SJCRH30 (cell line): ENCODE results near the gene GRPEL2. TPM values are rescaled to one million over a fixed set of nuclear protein-coding genes. Genes with fewer than 3 reads are reported as not detected.

Experiments used
- DNase-seq, 2 experiments: peaks; one replicate each; pipeline ENCODE4 v3.0.0-alpha.2; 2015 to 2020
- H3K27ac ChIP-seq: fragments of 250-450 bp; sonication (Bioruptor Pico); 2 replicates; pipeline ENCODE4 v1.5.1; 2020; ENCODE audit warnings: mild to moderate bottlenecking, moderate library complexity
- H3K27me3 ChIP-seq: fragments of 250-450 bp; sonication (Bioruptor Pico); 2 replicates; pipeline ENCODE4 v1.5.1; 2020; ENCODE audit warnings: mild to moderate bottlenecking, moderate library complexity
- H3K36me3 ChIP-seq: fragments of 250-450 bp; sonication (Bioruptor Pico); 2 replicates; pipeline ENCODE4 v1.5.1; 2020; ENCODE audit warnings: mild to moderate bottlenecking, moderate library complexity
- H3K4me1 ChIP-seq: fragments of 250-450 bp; sonication (Bioruptor Pico); 2 replicates; pipeline ENCODE4 v1.5.1; 2020; ENCODE audit warnings: mild to moderate bottlenecking, moderate library complexity
- H3K4me3 ChIP-seq: fragments of 250-450 bp; sonication (Bioruptor Pico); 2 replicates; pipeline ENCODE4 v1.5.1; 2020; ENCODE audit warnings: mild to moderate bottlenecking, moderate library complexity
- H3K9me3 ChIP-seq: fragments of 250-450 bp; sonication (Bioruptor Pico); replicated peaks from 2 replicates; pipeline ENCODE4 v1.5.1; 2020; ENCODE audit warnings: mild to moderate bottlenecking, moderate library complexity
- total RNA-seq: library from RNA; depleted of rRNA; stranded (reverse); fragments of >200 nt; shearing (Covaris generic); gene quantifications from 2 replicates; pipeline ENCODE4 v1.2.3, GENCODE V29; 2014

The GRPEL2 gene
- total RNA-seq, 1 experiment from 2014 or later, result 35.4 TPM

GRCh38 chr5:149358294-149358651, 13.0 kb downstream of the GRPEL2 start:
- no peaks in the 10 kb centered on the region for H3K27me3 ChIP-seq
- H3K4me3 ChIP-seq, result peak overlapping the region; percentile 84
- no peaks in the 10 kb centered on the region for H3K9me3 ChIP-seq
- 0 out of 2 replicates have a peak, but pooled peaks cover 4% of the 10 kb centered on the region for H3K4me1 ChIP-seq
- no peak overlapping the region; the same call in 1 of the 2 replicates for H3K27ac ChIP-seq
- peaks cover 4% of the 10 kb centered on the region; the same call in 1 of the 2 replicates for H3K36me3 ChIP-seq
- peak; percentile 45 to 49 for DNase-seq

- peaks cover 4% of the 10 kb centered on the region; the same call in 1 of the 2 replicates for H3K36me3 ChIP-seq
- no peak overlapping the region for H3K27ac ChIP-seq
- H3K4me3 ChIP-seq, result no peak overlapping the region
- 0 out of 2 replicates have a peak, but pooled peaks cover 4% of the 10 kb centered on the region for H3K4me1 ChIP-seq
- no peaks in the 10 kb centered on the region for H3K27me3 ChIP-seq
- H3K9me3 ChIP-seq, result no peaks in the 10 kb centered on the region
- no peak for DNase-seq
Observed at GRCh38 chr5:149358868-149359495, 13.7 kb downstream of the GRPEL2 start.

- DNase-seq, result no peak
- Histone ChIP-seq H3K36me3 (no peaks in the 10 kb centered on the region), H3K4me3 (no peak overlapping the region)
Observed at GRCh38 chr5:149360272-149360671, 15.0 kb downstream of the GRPEL2 start.

DNA sequence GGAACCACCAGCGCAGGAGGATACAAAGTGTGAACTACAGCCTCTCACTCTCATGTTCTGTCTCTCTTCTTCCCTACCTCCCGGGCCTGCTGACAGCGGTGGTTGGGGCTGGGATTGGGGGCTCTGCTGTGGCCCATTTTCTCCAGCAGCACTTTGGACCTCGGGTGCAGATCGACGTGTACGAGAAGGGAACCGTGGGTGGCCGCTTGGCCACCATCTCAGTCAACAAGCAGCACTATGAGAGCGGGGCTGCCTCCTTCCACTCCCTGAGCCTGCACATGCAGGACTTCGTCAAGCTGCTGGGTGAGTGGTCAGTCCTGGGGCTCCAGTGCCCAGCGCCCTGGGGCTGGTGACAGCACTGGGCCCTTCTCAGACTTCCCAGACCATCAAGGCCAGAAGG, 17.2 kb downstream of the GRPEL2 start:
- Histone ChIP-seq H3K36me3 (no peaks in the 10 kb centered on the region), H3K27me3 (no peaks in the 10 kb centered on the region), H3K4me1 (0 out of 2 replicates have a peak, but pooled peaks cover 4% of the 10 kb centered on the region), H3K9me3 (no peaks in the 10 kb centered on the region), H3K27ac (no peak overlapping the region), H3K4me3 (no peak overlapping the region)
- no peak for DNase-seq

More at GRCh38 chr5:149360272-149360671, 15.0 kb downstream of the GRPEL2 start:
- Histone ChIP-seq H3K27me3 (no peaks in the 10 kb centered on the region), H3K27ac (no peak overlapping the region), H3K9me3 (no peaks in the 10 kb centered on the region), H3K4me1 (0 out of 2 replicates have a peak, but pooled peaks cover 4% of the 10 kb centered on the region)

GRCh38 chr5:149363358-149363757, 18.1 kb downstream of the GRPEL2 start:
- Histone ChIP-seq H3K4me1 (0 out of 2 replicates have a peak, but pooled peaks cover 4% of the 10 kb centered on the region), H3K4me3 (no peak overlapping the region), H3K27ac (no peak overlapping the region), H3K36me3 (no peaks in the 10 kb centered on the region), H3K27me3 (no peaks in the 10 kb centered on the region), H3K9me3 (no peaks in the 10 kb centered on the region)
- no peak for DNase-seq

- no peak for DNase-seq
- no peaks in the 10 kb centered on the region for H3K9me3 ChIP-seq
- H3K27me3 ChIP-seq, result no peaks in the 10 kb centered on the region
- no peak overlapping the region for H3K27ac ChIP-seq
- H3K36me3 ChIP-seq, result no peaks in the 10 kb centered on the region
- no peaks in the 10 kb centered on the region for H3K4me1 ChIP-seq
- H3K4me3 ChIP-seq, result no peak overlapping the region
Observed at GRCh38 chr5:149363936-149364335, 18.6 kb downstream of the GRPEL2 start.

DNA sequence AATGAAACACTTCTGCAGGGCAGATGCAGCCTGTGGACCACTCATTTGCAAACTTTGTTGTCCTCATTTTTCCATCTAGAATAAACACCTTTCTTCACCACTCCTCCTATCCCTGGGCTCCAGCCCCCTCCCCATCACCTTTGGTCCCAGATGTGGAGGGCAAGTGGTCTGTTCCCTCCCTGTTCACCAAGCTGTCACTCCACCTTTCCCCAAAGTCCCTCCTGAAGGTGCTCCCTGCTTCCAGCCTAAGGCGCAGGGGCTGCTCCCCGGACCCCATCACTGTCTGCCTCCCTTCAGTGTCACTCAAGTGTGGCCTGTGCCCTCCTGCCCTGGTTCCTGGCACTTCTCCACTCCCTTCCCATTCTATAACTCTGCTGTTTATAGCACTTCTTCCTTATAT, 19.4 kb downstream of the GRPEL2 start:
- no peaks in the 10 kb centered on the region for H3K4me1 ChIP-seq
- H3K4me3 ChIP-seq, result no peak overlapping the region
- H3K27ac ChIP-seq, result no peak overlapping the region
- H3K36me3 ChIP-seq, result no peaks in the 10 kb centered on the region
- no peak for DNase-seq
- no peaks in the 10 kb centered on the region for H3K27me3 ChIP-seq
- no peaks in the 10 kb centered on the region for H3K9me3 ChIP-seq

DNA sequence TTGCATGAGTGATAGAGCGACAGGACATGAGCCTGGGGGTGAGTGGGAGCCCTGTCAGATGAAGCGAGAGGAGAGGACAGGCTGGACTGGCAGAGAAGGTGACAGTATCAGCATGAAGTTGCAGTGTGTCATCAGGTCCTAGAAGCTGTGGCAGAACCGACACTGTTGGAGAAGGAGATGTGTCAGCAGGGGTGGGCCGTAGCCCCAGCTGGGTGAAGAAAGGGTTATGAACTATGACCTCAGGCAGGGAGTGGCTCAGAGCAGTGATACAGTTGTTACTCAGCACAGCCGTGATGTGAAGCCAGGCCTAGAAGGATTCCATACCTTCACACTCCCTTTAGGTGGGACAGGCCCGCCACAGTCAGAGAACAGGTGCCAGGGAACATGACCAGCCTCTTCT, 20.1 kb downstream of the GRPEL2 start:
- Histone ChIP-seq H3K9me3 (no peaks in the 10 kb centered on the region), H3K27ac (no peak overlapping the region), H3K4me3 (no peak overlapping the region), H3K27me3 (no peaks in the 10 kb centered on the region), H3K4me1 (no peaks in the 10 kb centered on the region), H3K36me3 (no peaks in the 10 kb centered on the region)
- DNase-seq, result no peak

GRCh38 chr5:149366169-149366729, 20.9 kb downstream of the GRPEL2 start:
- DNase-seq, result no peak
- H3K9me3 ChIP-seq, result no peaks in the 10 kb centered on the region
- H3K27ac ChIP-seq, result no peak overlapping the region
- no peak overlapping the region for H3K4me3 ChIP-seq
- no peaks in the 10 kb centered on the region for H3K36me3 ChIP-seq
- no peaks in the 10 kb centered on the region for H3K27me3 ChIP-seq
- no peaks in the 10 kb centered on the region for H3K4me1 ChIP-seq

DNA sequence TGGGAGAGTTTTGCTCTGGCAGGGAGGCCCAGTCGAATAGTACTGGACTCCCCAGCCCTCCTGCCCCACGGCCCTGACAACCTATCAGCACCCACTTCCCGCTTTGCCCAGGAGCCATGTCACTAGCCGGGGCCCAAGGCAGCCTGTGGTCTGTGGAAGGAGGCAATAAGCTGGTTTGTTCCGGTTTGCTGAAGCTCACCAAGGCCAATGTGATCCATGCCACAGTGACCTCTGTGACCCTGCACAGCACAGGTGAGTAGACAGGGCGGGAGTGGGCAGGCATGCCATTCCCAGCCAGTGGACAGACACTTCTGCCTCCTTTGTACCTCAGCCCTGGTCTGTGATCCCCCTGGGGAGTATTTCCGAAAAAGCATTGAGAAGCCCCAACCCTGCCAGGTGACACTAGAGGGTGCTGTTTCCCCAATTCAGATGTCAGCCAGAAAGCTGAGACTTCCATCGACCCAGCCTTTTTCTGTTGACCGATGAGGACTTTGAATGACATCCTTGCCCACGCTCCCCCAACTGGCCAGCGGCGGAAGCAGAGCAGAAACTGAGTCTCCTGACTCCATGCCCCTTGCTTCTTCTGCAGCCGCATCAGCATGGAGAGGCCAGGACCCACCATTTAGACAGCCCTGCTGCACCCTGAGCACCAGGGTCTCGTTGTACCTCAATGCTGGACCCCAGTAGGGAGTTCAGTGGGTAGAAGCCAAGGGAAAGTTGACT, 22.1 kb downstream of the GRPEL2 start:
- peak; percentile 71 to 87 for DNase-seq
- Histone ChIP-seq H3K4me1 (peaks cover 9% of the 10 kb centered on the region), H3K4me3 (no peak overlapping the region), H3K9me3 (no peaks in the 10 kb centered on the region), H3K27ac (no peak overlapping the region), H3K27me3 (no peaks in the 10 kb centered on the region), H3K36me3 (no peaks in the 10 kb centered on the region)

DNA sequence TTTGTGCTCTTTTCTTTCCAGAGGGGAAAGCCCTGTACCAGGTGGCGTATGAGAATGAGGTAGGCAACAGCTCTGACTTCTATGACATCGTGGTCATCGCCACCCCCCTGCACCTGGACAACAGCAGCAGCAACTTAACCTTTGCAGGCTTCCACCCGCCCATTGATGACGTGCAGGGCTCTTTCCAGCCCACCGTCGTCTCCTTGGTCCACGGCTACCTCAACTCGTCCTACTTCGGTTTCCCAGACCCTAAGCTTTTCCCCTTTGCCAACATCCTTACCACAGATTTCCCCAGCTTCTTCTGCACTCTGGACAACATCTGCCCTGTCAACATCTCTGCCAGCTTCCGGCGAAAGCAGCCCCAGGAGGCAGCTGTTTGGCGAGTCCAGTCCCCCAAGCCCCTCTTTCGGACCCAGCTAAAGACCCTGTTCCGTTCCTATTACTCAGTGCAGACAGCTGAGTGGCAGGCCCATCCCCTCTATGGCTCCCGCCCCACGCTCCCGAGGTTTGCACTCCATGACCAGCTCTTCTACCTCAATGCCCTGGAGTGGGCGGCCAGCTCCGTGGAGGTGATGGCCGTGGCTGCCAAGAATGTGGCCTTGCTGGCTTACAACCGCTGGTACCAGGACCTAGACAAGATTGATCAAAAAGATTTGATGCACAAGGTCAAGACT, 22.8 kb downstream of the GRPEL2 start:
- DNase-seq, result no peak
- no peaks in the 10 kb centered on the region for H3K9me3 ChIP-seq
- H3K27me3 ChIP-seq, result no peaks in the 10 kb centered on the region
- no peak overlapping the region for H3K27ac ChIP-seq
- H3K4me1 ChIP-seq, result peaks cover 14% of the 10 kb centered on the region
- H3K4me3 ChIP-seq, result no peak overlapping the region
- H3K36me3 ChIP-seq, result no peaks in the 10 kb centered on the region

DNA sequence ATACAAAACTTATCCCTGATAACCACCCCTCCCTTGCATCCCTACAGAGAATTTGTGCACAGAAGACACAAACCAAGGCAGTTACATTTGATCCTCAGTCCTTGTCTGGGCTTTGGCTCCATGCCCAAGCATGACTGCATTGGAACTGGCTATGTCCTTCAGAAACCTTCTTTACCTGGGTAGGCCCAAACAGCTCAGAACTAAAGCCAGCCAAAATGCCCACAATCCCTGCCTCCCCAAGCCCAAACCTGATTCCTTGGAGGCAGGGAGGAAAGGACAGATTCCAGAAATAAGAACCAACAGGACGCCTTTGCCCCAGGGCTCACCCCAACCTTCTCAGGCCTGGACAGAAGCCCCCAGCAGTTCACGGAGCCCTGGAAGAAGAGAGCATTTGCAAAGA, 25.6 kb downstream of the GRPEL2 start:
- Histone ChIP-seq H3K9me3 (no peaks in the 10 kb centered on the region), H3K4me3 (no peak overlapping the region), H3K27me3 (no peaks in the 10 kb centered on the region), H3K27ac (no peak overlapping the region), H3K36me3 (no peaks in the 10 kb centered on the region), H3K4me1 (peaks cover 15% of the 10 kb centered on the region)
- DNase-seq, result no peak

DNA sequence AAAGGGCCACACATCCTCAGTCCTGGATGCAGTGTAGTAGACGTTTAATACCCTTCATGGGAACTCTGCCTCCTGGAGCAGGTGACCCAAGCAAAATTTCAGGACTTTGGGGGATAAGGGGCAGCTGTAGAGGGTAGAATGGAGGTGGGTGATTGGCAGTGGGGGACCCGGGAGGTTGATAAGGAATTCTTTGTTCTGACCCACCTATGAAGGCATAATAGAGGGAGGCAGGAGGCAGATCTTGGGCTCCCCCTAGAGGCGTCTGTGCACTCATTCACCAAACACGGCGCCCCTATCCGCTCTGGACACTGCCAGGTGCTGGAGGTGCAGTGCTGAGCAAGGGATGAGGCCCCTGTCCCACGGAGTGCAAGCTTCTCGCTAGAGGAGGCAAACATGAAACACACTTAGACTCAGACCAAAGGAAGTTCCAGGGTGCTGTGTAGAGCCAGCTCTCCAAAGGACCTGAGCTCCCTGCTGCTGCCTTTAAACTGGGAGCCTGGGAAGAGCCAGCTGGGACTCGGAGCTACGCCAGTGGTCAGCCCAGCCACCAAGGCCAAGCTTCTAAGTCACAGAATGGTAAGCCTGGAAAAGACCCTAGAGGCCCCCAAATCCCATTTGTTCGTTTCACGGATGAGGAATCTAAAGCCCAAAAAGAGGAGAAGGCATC, 26.1 kb downstream of the GRPEL2 start:
- H3K4me1 ChIP-seq, result peaks cover 15% of the 10 kb centered on the region
- peak; percentile 64 to 84 for DNase-seq
- no peaks in the 10 kb centered on the region for H3K27me3 ChIP-seq
- H3K4me3 ChIP-seq, result no peak overlapping the region
- H3K9me3 ChIP-seq, result no peaks in the 10 kb centered on the region
- H3K27ac ChIP-seq, result no peak overlapping the region
- no peaks in the 10 kb centered on the region for H3K36me3 ChIP-seq

DNA sequence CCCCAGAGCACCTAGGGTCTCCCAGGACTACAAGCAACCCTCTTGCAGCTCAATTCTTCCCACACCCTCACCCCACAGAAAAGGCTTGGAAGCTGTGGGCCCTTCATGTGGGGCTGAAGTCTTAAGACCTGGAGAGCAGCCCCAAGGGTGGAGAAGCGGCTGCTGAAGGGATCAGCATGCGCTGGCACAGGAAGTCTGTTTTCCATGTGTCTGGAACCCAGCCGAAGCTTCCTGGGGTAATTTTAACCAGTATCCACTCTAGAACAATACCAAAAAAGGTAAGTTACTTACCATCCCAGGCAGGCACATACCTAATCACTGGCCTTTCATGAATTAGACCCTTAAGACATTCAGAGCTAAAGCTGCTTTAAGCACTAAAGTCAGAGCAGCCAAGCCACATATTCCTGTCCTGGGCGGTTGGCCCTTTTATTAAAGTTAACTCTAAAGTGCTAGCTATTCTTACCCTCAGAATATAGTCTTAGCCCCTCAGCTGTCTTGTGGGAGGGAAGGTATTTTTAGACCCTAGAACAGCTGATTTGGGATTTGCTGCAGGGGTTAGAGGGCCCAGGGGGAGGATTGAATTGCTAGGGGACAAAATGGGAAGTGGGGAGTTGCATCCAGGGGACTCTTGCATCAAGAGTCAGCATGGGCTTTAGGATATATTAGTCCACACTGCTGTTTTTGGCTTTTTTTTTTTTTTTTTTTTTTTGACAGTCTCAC, 26.9 kb downstream of the GRPEL2 start:
- DNase-seq, result peak; percentile 50 to 72
- Histone ChIP-seq H3K36me3 (no peaks in the 10 kb centered on the region), H3K27ac (no peak overlapping the region), H3K27me3 (no peaks in the 10 kb centered on the region), H3K4me3 (no peak overlapping the region), H3K9me3 (no peaks in the 10 kb centered on the region), H3K4me1 (peaks cover 15% of the 10 kb centered on the region)
